OCI-LY1 (cell line): Measurements from ENCODE around the gene PTK7.

Experiments used
- CTCF ChIP-seq: fragments of 200-600 bp; sonication (generic), shearing (Covaris generic); IDR thresholded peaks from 2 replicates; pipeline ENCODE4 v1.5.1; 2017; ENCODE audit warnings: mild to moderate bottlenecking, antibody characterized with exemption, low read length, moderate library complexity, mixed read lengths
- EZH2 ChIP-seq: fragments of 200-600 bp; sonication (generic), shearing (Covaris generic); IDR thresholded peaks from 2 replicates; pipeline ENCODE4 v1.8.0; 2017; ENCODE audit warnings: borderline replicate concordance, mixed run types, mild to moderate bottlenecking, antibody characterized with exemption, low read length, moderate library complexity, mixed read lengths

GRCh38 chr6:43163899-43164298, 87.8 kb downstream of the PTK7 start:
- TF ChIP-seq CTCF: no peak
- TF ChIP-seq EZH2: no peak
